Stimulated activated CD8-positive, alpha-beta memory T cell treated with anti-CD3 and anti-CD28 coated beads, Interleukin-15, amount 100 ng/mL, for 48 hours (primary cell): ENCODE measurements around the gene SMIM38.
"Not testable (repeated sequence)": the region's sequence is repeated elsewhere in the genome, so short reads cannot be mapped to it uniquely, and the experiment has no call there.

Experiments
- DNase-seq, 2 donors: peaks; one replicate each; pipeline ENCODE4 v3.0.0-alpha.2; 2020; ENCODE audit warnings: low read depth in 2 of 2

The SMIM38 gene

DNA sequence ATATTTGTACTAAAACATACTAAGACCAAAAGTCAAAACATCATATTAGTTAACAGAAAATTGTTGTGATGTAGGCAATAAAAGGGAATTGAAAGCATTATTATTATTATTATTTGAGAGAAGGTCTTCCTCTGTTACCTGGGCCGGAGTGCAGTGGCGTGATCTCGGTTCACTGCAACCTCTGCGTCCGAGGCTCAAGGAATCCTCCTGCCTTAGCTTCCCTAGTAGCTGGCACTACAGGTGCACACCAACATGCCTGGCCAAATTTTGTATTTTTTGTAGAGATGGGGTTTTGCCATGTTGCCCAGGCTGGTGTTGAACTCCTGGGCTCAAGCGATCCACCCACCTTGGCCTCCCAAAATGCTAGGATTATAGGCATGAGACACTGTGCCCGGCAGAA lies 15.6 kb upstream of the SMIM38 start:
- not testable (repeated sequence) for DNase-seq

DNA sequence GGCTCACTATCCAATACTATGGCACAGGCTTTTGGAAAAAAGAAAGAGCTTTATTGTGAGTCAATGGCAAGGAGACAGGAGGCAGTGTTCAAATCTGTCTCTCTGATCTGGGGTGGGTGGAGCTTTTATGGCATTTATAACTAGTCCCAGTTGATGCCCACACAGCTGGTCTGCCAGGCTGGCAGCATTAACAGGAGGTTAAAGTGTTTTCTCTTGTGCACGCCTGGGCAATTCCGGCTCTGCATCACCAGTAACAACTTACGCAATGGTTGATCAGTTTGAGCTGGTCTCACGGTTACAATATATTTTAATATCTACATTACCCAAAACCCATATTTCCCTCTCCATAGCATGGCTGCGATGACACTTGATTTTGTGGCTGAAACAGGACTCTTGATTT lies 15.1 kb upstream of the SMIM38 start:
- no peak for DNase-seq

DNA sequence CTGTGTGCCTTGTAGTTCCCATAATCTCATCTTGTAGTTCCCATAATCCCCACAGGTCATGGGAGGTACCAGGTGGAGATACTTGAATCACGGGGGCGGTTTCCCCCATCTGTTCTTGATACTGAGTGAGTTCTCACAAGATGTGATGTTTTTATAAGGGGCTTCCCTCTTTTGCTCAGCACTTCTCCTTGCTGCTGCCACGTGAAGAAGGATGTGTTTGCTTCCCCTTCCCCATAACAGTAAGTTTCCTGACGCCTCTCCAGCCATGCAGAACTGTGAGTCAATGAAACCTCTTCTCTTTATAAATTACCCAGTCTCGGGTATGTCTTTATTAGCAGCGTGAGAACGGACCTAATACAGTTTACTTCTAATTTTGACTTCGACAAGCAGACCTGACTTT lies 14.0 kb upstream of the SMIM38 start:
- no peak for DNase-seq

DNA sequence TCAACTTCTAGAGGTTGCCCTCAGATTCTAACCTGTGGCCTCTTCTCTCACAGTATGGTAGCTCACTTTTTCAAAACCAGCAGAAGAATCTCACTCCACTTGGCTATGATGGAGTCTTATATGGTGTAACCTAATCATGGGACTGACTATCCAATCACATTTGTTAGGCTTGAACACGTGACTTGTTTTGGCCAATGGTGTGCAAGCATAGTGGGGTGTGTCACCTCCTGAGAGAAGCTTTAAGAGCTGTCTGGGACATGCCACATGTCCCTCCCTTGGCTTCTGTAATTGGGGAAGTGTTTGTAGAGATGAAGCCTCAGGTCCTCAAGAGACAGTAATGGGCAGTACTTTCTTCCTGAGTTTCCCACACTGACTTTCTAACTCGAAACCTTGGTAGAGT lies 12.8 kb upstream of the SMIM38 start:
- no peak for DNase-seq

DNA sequence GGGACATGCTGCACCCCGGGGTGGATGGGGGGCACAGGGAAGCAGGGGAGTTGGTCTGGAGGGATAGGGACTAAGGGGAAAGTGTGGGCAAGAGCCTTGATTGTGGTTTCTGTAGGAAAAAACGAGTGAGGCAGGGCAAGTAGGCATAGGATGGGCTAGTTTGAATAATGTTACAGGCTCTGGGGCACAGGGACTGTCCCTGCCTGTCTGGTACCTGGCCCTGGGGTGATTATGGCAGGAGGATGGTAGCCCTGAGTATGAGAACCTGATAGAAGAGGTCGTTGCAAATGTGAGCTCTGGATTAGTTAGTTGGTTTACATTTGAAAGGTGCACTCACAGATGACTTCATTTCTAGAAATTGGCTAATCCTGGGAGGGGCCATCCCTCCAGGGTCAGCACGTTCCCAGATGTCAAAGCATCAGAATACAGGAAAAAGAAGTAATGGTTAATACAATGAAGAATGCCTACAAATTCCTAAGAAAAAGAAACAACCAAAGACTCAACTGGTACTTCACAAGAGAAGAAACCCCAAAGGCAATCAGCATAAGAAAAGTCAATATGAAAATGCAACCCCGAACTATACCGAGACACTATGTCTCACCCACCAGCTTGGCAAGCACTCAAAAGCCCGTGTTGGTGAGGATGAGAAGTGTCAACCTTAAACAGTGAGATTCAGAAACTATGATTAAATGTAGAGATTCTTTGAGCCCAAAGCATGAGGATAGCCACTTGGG lies 11.3 kb upstream of the SMIM38 start:
- DNase-seq: no peak

DNA sequence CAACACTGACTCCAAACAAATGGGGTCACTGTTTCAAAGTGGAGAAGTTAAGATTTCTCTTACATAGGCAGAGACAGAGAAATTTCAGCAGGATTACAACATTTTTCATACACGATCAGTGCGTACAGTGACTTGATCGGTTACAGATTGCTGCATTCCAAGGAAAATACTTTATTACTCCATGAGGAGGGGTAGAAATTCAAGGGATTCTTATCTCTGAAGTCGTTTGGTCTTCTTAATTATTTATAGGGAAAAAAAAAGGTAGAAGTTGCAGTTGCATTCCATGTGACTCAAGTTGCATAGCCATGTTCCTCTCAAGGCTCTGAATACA lies 10.7 kb upstream of the SMIM38 start:
- no peak for DNase-seq

DNA sequence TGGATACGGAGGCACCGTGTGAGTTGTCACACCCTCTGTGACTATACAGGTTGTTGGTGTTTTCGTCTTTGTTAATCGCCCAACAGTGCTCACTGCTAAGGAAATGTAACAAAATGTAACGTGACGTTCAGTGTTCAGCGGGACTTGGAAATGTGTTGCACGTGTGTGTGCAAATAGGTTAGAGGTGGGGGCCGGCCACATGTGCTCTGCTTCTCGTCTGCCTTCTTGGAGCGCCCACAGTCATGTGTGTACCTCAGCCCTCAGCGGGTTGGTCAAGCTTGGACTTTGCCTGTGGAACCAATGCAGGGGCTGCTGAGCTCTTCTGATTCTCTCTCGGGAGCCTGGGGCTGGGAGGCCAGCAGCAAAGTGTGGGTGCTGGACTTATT lies 7.4 kb upstream of the SMIM38 start:
- no peak for DNase-seq

DNA sequence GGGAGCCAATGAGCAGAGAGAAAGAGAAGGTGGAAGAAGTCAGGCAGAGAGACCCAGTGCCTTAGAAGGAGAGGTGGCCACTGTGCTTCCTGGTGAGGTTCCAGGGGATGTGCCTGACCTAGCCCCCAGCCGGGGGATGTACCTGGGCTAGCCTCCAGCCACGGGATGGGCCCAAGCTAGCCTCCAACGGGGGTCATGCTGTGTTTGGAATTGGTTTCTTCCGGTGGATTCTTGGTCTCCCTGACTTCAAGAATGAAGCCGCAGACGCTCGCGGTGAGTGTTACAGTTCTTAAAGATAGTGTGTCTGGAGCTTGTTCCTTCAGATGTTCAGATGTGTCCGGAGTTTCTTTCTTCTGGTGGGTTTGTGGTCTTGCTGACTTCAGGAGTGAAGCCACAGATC lies 6.9 kb upstream of the SMIM38 start:
- DNase-seq: no peak

DNA sequence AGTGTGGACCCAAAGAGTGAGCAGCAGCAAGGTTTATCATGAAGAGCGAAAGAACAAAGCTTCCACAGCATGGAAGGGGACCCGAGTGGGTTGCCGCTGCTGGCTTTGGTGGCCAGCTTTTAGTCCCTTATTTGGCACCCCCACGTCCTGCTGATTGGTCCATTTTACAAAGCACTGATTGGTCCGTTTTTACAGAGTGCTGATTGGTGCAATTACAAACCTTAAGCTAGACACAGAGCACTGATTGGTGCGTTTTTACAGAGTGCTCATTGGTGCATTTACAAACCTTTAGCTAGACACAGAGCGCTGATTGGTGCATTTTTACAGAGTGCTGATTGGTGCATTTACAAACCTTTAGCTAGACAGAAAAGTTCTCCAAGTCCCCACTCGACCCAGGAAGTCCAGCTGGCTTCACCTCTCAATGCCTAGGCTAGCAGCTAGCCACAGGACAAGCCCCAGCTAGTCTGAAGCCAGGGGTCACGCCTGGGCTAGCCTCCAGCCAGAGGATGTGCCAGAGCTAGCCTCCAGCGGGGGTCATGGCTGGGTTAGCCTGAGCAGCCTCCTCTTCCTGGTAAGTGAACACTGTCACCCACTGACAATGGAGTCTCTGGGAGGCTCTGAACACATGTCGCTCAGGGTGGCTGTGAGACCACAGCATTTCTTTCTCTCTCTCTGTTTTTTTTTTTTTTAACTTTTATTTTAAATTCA lies 6.2 kb upstream of the SMIM38 start:
- DNase-seq: not testable (repeated sequence)

DNA sequence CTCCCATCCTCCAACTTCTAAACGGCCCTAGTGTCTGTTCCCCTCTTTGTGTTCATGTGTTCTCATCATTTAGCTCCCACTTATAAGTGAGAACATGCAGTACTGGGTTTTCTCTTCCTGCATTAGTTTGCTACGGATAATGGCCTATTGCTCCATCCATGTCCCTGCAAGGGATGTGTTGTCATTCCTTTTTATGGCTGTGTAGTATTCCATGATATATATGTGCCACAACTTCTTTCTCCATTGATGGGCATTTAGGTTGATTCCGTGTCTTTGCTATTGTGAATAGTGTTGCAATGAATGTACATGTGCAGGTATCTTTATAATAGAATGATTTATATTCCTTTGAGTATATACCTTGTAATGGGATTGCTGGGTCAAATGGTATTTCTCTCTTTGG lies 5.6 kb upstream of the SMIM38 start:
- no peak for DNase-seq

DNA sequence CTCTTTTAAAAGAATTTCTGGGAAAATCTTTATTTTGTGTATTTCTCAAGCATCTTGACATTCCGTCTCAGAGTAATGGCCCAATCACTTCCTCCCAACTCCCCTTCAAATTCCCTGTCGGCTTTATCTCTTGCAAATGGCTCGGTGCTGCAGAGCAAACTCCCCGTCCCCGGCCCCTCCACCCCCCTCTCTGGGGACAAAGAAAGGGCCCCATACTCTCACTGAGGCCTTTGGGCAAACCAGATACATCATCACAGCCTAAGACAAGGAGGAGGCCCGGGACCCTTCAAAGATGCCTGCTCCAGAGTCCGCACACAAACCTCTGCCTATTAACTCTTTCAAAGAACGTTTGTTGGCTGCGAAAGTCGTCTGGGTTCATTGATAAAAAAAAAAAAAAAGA lies 3.9 kb upstream of the SMIM38 start:
- no peak for DNase-seq

DNA sequence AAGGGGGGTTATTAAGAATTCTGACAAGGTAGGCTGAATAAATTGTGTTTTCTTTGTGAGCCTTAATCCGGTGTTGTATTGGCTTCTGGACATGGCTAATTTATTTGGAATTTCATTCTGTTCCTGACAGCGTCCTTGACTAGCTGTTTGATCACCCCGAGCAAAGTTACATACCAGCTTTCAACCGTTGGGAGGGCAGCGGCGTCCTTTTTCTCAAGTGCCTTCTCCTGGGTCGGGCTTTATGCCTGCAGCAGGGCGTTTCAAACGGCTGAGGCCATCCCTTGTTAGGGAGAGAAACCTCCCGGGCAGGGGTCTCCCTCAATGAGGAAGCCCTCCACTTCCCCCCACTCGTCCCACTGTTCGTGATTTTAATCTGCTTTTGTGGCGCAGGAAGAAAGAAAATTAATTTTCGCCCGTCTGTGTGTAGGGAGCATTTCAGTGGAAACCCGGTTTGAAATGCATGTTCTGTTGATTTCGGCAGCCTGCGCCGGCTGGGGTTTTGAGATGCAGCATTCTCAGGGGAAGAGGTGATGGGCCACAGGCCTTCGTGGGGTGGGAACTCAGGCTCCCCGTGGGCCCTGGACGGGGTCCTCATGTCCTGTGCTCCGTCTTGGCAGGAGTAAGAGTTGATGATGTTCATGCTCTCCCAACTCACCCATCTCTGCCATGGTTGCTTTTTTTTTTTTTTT lies 2.9 kb upstream of the SMIM38 start:
- no peak for DNase-seq

DNA sequence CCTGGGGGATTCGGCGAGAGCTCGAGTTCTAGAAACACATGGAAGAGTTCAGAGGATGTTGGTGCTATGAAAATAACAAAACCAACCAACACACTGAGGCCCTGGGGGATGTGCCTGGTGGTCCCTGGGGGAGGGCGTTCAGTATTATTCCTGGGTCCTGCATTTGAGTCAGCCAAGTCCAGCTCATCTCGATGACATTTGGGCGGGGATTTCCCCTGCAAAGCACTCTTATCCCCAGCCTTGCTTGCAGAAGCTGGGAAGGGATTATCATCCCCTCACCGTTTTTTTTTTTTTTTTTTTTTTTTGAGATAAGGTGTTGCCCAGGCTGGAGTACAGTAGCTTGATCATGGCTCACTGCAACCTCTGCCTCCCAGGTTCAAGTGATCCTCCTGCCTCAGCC lies 2.1 kb upstream of the SMIM38 start:
- no peak for DNase-seq

DNA sequence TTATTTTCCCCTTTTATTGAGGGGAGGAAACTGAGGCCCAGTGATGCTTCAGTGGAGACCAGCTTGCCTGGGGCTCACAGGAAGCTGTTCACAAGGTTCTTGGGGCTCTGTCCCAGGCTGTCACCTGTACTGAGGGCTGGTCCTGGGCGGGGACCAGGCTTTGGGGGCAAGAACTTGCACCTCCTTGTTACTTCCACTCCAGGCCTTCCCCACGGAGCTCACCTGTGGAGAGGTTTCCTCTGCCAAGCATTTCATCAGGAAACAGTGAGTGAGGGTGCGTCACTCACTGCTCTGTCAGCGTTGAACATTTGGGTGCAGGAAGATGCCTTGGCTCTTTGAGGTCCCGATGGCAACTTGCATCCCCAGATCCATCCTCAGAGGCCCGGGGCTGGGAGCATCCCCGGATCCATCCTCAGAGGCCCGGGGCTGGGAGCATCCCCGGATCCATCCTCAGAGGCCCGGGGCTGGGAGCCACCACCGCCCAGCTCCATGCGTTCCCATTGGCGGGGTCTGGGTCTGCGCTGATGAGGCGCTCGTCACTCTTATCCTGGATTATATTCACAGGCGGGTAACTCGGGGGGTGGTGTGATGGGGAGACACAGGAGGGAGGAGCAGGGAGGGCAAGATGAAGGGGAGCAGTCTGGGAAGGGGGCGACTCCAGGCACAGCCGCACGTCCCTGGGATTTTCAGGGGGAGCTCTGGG lies 1.4 kb upstream of the SMIM38 start:
- DNase-seq: no peak

DNA sequence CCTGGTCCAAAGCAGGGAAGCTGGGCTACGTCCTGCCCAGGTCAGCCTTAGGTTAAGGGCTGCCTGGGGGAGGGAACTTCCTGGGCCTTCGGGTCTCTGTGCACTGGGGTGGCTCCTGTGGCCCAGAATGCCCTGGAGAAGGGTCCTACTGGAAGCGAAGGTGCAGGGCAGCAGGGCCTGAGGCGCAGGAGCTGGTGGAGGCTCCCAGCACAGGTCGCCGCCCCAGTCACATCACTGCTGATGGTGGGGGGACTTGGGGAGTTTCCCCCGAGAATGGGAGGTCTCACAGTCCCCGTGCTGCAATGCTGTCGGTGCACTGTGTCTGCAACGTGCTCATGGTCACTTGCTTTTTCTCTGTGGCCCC lies 815 bp upstream of the SMIM38 start:
- no peak for DNase-seq

DNA sequence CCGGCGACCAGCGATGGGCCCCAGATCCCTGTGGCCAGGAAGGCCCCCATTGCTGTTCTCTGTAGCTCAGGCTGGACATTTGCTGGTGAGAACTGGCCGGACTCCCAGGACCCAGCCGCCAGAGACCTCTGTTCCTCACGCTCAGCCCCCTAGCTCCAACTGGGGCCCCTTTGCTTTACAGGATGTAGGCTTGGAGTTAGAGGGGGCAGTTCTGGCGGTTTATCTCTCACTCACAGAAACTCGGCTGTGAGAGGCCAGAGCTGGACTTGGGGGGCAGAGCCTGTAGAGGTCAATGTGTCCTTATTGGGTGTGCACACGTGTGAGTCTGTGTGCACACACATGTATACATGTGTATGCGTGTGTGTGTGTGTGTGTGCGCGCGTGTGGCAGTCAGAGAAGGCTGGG lies 502 bp downstream of the SMIM38 start:
- no peak for DNase-seq

DNA sequence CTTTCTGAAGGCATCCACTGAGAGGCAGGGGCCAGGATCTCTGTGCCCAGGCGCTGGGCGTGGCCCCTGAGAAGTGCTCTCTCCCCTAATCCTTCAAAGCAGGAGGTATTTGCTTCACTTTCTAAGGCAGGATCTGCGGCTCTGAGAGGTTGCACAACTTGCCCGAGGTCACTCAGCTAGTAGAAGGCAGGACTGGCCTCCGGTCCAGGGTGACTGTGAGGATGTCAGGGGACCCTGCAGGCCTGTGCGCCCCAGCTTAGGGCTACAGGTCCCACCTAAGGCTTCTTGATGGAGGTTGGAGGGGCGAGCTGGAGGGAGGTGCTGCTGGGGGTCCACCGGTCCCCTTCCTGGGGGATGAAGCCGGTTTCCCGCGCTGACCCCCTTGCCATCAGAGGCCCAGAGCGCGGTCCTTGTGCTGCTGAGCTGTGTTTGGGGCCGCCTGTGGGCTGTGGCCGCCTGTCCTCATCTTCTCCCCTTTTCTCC lies 979 bp downstream of the SMIM38 start:
- DNase-seq: no peak

DNA sequence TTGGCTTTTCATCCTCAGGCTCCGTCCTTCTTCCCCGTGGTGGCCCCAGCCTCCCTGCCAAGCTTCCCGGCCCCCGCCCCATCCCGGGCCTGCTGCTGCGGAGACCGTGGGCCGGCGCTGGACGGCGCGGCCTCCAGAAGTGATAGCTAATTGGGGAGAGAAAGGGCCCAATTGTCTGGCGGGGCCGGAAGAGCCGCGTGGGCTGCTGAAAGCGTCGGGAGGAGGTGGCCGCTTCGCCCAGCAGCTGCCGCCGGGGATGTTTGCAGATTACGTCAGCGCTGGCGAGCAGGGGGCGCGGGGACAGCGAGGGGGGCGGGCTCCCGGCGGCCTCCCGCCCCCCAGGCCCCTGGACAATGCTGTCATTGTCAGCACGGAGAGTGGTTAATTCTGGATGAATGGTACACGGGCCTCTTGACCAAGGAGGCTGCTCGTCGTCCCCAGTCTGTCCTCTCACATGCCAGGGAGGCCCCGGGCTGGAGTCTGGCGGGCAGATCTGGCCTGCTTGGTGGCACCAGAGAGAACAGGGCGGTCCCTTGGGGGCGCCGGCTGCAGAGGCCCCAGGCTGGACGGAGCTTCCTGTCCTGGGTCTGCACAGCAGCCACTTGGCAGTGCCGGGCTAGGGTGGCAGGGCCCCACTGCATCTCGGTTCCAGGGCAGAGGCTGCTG lies 1.6 kb downstream of the SMIM38 start:
- DNase-seq: no peak

DNA sequence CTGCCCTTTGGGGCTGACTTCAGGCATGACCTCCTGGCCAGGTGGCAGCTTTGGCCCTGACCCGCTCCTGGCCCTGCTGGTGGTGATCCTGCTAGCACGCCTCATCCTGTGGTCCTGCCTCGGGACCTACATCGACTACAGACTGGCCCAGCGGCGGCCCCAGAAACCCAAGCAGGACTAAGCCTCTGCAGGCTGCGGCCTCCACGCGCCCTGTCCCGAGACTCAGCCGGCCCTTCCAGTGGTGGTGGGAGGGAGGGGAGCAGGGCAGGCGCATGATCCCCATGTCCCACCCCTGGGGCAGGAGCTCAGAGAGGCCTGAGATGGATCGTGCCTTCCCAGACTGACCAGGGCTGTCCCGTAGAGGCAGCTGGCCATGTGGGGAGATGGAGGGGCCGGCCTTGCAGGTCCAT lies 2.1 kb downstream of the SMIM38 start:
- no peak for DNase-seq

DNA sequence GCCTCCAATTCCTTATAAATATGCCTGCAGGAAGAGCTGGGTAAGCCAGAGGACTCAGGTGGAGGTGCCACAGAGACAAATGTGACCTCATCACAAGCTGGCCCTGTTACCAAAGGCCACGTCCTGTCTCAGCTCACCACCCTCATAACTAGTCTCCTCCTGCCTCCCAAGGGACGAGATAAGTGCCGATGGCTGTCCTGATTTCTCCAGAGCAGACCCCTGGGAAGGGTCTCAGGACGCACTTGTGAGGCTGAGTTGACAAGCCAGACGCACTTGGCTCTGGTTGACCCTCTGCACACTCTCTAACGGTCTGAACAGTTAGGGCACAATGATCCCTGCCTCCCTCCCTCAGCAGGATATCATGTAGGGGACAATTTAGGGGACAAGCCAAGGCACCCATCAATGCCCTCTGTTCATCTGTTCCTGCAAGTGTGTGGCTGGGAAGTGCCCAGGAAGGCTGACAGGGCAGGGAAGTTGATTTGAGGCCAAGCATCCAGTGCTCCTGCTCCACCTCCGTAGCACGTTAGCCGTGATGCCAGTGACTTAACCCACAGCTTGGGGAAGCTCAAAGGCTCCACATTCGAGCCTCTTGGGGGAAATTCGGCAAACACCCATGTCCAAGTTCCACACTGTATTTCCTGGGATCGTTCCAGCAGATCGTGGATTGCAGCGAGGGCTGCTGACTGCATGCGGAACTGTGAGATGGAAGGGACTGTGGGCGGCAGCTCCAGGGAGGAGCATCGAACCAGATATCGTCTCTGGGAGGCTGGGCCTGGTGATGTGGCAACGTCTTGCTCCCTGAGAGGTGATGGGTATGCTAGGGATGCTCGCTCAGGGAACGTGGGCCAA lies 2.8 kb downstream of the SMIM38 start:
- no peak for DNase-seq
